ENCODE measurements around the gene MTG2.

Gene MTG2

GRCh38 chr20:62172666-62173065, 10.2 kb upstream of the MTG2 start:
- TF ChIP-seq, protein P1, sequence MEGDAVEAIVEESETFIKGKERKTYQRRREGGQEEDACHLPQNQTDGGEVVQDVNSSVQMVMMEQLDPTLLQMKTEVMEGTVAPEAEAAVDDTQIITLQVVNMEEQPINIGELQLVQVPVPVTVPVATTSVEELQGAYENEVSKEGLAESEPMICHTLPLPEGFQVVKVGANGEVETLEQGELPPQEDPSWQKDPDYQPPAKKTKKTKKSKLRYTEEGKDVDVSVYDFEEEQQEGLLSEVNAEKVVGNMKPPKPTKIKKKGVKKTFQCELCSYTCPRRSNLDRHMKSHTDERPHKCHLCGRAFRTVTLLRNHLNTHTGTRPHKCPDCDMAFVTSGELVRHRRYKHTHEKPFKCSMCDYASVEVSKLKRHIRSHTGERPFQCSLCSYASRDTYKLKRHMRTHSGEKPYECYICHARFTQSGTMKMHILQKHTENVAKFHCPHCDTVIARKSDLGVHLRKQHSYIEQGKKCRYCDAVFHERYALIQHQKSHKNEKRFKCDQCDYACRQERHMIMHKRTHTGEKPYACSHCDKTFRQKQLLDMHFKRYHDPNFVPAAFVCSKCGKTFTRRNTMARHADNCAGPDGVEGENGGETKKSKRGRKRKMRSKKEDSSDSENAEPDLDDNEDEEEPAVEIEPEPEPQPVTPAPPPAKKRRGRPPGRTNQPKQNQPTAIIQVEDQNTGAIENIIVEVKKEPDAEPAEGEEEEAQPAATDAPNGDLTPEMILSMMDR (IDR thresholded peaks at IDR 0.05; ENCODE audit: low read depth, low read length): no peak
- no peak for DNase-seq (ENCODE audit: extremely low read depth, low read depth)

DNA sequence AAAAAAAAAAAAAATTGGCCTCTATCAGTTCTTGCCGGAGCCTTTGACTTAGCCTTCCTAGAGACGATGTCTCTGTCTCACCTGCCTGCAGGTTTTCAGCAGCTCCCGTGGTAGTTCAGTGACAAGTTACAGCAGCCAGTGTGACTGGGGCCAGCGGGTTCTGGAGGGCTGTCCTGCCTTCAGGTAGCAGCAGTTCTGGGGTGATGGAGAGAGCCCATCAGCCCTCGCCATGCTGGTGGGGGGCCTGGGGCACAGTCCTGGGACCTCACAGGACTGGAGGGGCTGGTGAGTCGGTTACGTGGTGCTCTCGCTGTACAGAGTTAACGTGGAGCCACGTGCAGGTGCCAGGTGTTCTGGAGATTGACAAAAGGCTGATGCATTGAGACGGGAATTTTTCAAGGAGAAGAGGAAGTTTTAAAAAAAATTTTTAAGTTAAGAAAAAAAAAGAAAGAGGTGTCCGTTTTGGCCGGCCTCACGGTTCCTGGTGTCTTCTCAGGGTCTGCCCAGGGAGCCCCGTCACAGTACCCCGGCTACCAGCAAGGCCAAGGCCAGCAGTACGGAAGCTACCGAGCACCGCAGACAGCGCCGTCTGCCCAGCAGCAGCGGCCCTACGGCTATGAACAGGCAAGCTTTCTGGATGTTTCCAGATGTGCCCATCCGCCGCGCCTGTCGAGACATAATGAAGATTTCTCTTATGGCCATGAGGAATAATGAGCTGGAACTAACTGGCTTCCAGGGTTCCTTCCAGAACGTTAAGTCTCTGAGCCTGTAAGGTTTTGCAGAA, 8.6 kb upstream of the MTG2 start:
- DNase-seq (ENCODE audit: extremely low read depth, low read depth): no peak
- TF ChIP-seq, protein P1 (IDR thresholded peaks at IDR 0.05; ENCODE audit: low read depth, low read length): no peak

GRCh38 chr20:62174870-62175624, 7.8 kb upstream of the MTG2 start:
- no peak for DNase-seq (ENCODE audit: extremely low read depth, low read depth)
- TF ChIP-seq, protein P1 (IDR thresholded peaks at IDR 0.05; ENCODE audit: low read depth, low read length): no peak

- no peak for DNase-seq (ENCODE audit: extremely low read depth, low read depth)
These were observed 7.1 kb upstream of the MTG2 start for GRCh38 chr20:62175711-62176110.

GRCh38 chr20:62176866-62177265, 6.0 kb upstream of the MTG2 start:
- DNase-seq (ENCODE audit: extremely low read depth, low read depth): no peak

More at GRCh38 chr20:62175711-62176110, 7.1 kb upstream of the MTG2 start:
- TF ChIP-seq, protein P1 (IDR thresholded peaks at IDR 0.05; ENCODE audit: low read depth, low read length): no peak

DNA sequence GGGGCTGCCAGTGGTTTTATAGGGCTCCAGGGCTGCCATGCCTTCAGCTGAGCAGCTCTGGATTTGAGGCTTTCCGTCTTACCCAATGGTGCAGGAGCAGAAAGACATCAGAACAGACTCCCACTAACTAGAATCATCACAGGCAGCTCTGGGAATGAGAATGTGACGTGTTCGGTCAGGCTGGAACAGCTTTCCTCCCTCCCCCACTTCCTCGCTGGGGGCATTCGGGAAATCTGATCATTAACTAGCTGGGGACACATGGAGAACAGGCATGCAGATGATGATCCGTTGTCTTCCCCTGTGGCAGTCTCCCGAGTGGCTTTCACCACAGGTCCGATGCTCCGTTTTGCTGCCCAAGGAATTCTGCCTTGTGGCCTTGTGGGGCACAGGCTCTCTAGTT, 5.5 kb upstream of the MTG2 start:
- DNase-seq (ENCODE audit: extremely low read depth, low read depth): no peak
- TF ChIP-seq, protein P1 (IDR thresholded peaks at IDR 0.05; ENCODE audit: low read depth, low read length): no peak

More at GRCh38 chr20:62176866-62177265, 6.0 kb upstream of the MTG2 start:
- TF ChIP-seq, protein P1 (IDR thresholded peaks at IDR 0.05; ENCODE audit: low read depth, low read length): no peak
